ENCODE results near the gene PLK4.
"Not testable (repeated sequence)": the region's sequence is repeated elsewhere in the genome, so short reads cannot be mapped to it uniquely, and the experiment has no call there.

The PLK4 gene

GRCh38 chr4:127896069-127896468, 15.4 kb downstream of the PLK4 start:
- TF ChIP-seq CTCF (IDR thresholded peaks at IDR 0.05; ENCODE audit: insufficient read depth, low read length, missing control alignments): no peak
- ChIA-PET CTCF (interaction anchor here (0.6 kb wide), 1 partner anchor 8 kb away, joined by 3 read pairs; no protein-coding TSS in a partner anchor), POLR2A (no interaction called here)
- no peak for DNase-seq (ENCODE audit: low read depth, low spot score)
- H3K4me3 ChIP-seq (ENCODE audit: low read depth, low read length): no peak overlapping the region

- ChIA-PET POLR2A (no interaction called here), CTCF (interaction anchor here (0.6 kb wide), 1 partner anchor 9 kb away, joined by 3 read pairs; no protein-coding TSS in a partner anchor)
- no peak overlapping the region for H3K4me3 ChIP-seq (ENCODE audit: low read depth, low read length)
- DNase-seq (ENCODE audit: low read depth, low spot score): no peak
- no peak for TF ChIP-seq CTCF (IDR thresholded peaks at IDR 0.05; ENCODE audit: insufficient read depth, low read length, missing control alignments)
These were observed 15.8 kb downstream of the PLK4 start for GRCh38 chr4:127896528-127896927.

- H3K4me3 ChIP-seq (ENCODE audit: low read depth, low read length); POLR2A ChIA-PET; CTCF ChIA-PET; DNase-seq (ENCODE audit: low read depth, low spot score): not testable (repeated sequence)
These were observed 19.0 kb downstream of the PLK4 start for GRCh38 chr4:127899682-127900081.

- DNase-seq (ENCODE audit: low read depth, low spot score): no peak
- ChIA-PET POLR2A (interaction anchor here (0.7 kb wide), 1 partner anchor 17 kb away, joined by 3 read pairs; no protein-coding TSS in a partner anchor), CTCF (no interaction called here)
- H3K4me3 ChIP-seq (ENCODE audit: low read depth, low read length): no peak overlapping the region
- TF ChIP-seq CTCF (IDR thresholded peaks at IDR 0.05; ENCODE audit: insufficient read depth, low read length, missing control alignments): no peak
These were observed 24.3 kb downstream of the PLK4 start for GRCh38 chr4:127905029-127905428.

- no peak for TF ChIP-seq CTCF (IDR thresholded peaks at IDR 0.05; ENCODE audit: insufficient read depth, low read length, missing control alignments)
- POLR2A ChIA-PET: no interaction called here
These were observed 35.8 kb downstream of the PLK4 start for GRCh38 chr4:127916512-127916911.

GRCh38 chr4:127917151-127917550, 36.5 kb downstream of the PLK4 start:
- H3K4me3 ChIP-seq (ENCODE audit: low read depth, low read length): no peak overlapping the region
- ChIA-PET CTCF (no interaction called here), POLR2A (no interaction called here)
- TF ChIP-seq CTCF (IDR thresholded peaks at IDR 0.05; ENCODE audit: insufficient read depth, low read length, missing control alignments): no peak
- no peak for DNase-seq (ENCODE audit: low read depth, low spot score)

More at GRCh38 chr4:127916512-127916911, 35.8 kb downstream of the PLK4 start:
- CTCF ChIA-PET: no interaction called here
- no peak overlapping the region for H3K4me3 ChIP-seq (ENCODE audit: low read depth, low read length)
- DNase-seq (ENCODE audit: low read depth, low spot score): no peak

- ChIA-PET POLR2A (no interaction called here), CTCF (no interaction called here)
- TF ChIP-seq CTCF (IDR thresholded peaks at IDR 0.05; ENCODE audit: insufficient read depth, low read length, missing control alignments): no peak
- no peak overlapping the region for H3K4me3 ChIP-seq (ENCODE audit: low read depth, low read length)
- DNase-seq (ENCODE audit: low read depth, low spot score): no peak
These were observed 39.8 kb downstream of the PLK4 start for GRCh38 chr4:127920521-127920920.

Data from AG04449 (cell line).